NCI-H226 (cell line): Measurements from ENCODE around the gene CGAS.
"Not testable (repeated sequence)": the region's sequence is repeated elsewhere in the genome, so short reads cannot be mapped to it uniquely, and the experiment has no call there.

ENCODE experiments used
- DNase-seq: peaks from one replicate; pipeline ENCODE4 v3.0.0-alpha.2; 2015

Gene CGAS

DNA sequence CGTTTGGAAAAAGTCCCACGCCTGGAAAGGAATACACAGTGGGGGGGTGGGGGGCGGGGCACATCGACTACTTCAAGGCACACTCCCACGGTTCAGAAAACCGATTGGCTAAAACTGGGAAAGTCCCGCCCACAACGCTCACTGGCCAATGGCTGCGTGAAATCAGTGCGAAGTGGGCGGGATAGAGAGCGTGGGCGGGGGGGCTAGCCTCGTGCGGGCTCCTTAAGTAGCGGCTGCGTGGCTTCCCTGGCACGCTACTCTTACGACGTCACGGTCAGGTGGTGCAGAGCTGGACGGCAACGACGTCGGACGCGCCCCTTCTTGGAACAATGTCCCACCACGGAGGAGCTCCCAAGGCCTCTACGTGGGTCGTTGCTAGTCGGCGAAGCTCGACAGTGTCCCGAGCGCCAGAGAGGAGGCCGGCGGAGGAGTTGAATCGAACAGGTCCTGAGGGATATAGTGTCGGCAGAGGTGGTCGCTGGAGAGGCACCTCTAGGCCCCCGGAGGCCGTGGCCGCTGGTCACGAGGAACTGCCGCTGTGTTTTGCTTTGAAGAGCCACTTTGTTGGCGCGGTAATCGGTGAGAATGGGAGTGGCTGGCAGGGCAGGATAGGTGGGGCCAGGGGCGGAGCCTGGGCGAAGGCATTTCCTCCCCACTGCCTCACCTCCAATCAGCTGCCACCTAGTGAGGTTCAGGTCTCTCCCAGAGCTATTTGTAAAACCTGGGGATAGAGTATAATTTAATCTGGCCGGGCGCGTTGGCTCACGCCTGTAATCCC lies 57.3 kb downstream of the CGAS start, which contains the start of gene DDX43:
DDX43 (plus strand) TSS at position 252 of the 778 bp plus-strand sequence; CDS start at position 330, 78 bp downstream.
- no peak for DNase-seq

DNA sequence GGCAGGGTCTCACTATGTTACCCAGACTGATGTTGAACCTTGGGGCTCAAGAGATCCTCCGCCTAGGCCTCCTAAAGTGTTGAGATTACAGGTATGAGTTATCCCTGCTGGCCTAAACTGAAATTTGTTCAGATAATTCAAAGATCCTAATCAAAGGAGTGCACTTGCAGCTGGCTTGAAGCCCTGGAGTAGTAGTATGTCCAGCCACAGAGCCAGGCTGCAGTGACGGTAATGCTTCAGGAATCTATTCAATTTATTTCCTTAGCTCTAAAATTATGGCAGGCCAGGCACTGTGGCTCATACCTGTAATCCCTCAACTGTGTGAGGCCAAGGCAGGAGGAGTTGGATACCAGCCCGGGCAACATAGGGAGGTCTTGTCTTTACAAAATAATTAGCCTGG lies 58.8 kb downstream of the CGAS start:
- no peak for DNase-seq

DNA sequence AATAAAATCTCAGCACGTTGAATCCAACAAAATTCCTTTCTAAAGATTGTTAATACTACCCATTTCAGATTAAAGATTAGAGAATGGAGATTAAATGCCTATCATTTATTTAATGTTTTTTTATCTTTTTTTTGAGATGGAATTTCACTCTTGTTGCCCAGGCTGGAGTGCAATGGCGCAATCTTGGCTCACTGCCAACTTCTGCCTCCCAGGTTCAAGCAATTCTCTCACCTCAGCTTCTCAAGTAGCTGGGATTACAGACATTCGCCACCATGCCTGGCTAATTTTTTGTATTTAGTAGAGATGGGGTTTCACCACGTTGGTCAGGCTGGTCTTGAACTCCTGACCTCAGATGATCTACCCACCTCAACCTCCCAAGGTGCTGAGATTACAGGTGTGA lies 59.9 kb downstream of the CGAS start:
- DNase-seq = not testable (repeated sequence)

GRCh38 chr6:73391675-73392074 lies 60.4 kb downstream of the CGAS start:
- no peak for DNase-seq

DNA sequence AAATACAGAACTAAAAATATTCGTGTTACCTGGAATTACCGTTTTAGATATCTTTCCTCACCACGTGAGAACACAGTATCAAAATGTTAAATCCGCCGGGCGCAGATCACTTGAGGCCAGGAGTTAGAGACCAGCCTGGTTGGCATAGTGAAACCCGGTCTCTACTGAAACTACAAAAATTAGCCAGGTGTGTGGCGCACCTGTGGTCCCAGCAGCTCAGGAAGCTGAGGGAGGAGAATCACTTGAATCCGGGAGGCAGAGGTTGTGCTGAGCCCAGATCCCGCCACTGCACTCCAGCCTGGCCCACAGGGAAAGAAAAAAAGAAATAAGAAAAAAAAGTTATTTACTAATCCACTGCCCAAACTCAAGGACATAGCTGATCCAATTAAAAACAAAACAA lies 62.2 kb downstream of the CGAS start:
- no peak for DNase-seq

GRCh38 chr6:73388800-73389512 lies 63.1 kb downstream of the CGAS start:
- peak; percentile 85 for DNase-seq

- DNase-seq = no peak
Observed at GRCh38 chr6:73388433-73388799, 63.7 kb downstream of the CGAS start.

GRCh38 chr6:73382462-73383113 lies 69.5 kb downstream of the CGAS start:
- peak; percentile 16 for DNase-seq

GRCh38 chr6:73381531-73381930 lies 70.6 kb downstream of the CGAS start:
- not testable (repeated sequence) for DNase-seq

- DNase-seq = no peak
Observed at GRCh38 chr6:73377225-73377624, 74.9 kb downstream of the CGAS start.

DNA sequence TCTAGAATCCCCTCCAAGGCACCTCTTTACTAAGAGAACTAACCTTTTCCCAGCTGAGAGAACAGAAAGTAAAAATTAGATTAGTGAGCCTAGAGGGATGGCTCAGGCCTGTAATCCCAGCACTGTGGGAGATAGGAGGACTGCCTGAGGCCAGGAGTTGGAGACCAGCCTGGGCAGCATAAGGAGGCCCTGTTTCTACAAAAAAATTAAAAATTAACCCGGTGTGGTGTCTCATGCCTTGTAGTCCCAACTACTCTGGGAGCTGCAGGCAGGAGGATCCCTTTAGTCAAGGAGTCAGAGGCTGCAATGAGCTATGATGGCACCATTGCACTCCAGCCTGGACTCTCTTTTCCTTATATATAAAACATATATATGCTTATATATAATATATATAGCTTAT lies 76.9 kb downstream of the CGAS start:
- no peak for DNase-seq
